Measurements from ENCODE around the gene CAMK2A. TPM values are rescaled to one million over a fixed set of nuclear protein-coding genes. Genes with fewer than 3 reads are reported as not detected.

The CAMK2A gene
- total and polyA plus RNA-seq, 2 experiments from 2014 or later = 0.18 TPM; not detected in 1

GRCh38 chr5:150175076-150175475, 114.5 kb downstream of the CAMK2A start (continued):
- no peak for TF ChIP-seq JUNB (IDR thresholded peaks at IDR 0.05; ENCODE audit: unreplicated experiment)
- TF ChIP-seq ETS1 (IDR thresholded peaks at IDR 0.05) = no peak
- no peak for TF ChIP-seq EZH2 (IDR thresholded peaks at IDR 0.05; ENCODE audit: low read depth, unreplicated experiment)
- TF ChIP-seq ZNF114 (CRISPR knock-in tag; IDR thresholded peaks at IDR 0.05) = no peak
- TF ChIP-seq STAT1 (IDR thresholded peaks at IDR 0.05; ENCODE audit: unreplicated experiment) = no peak
- no peak for TF ChIP-seq REST (IDR thresholded peaks at IDR 0.05; ENCODE audit: unreplicated experiment)
- TF ChIP-seq NANOG (IDR thresholded peaks at IDR 0.05; ENCODE audit: borderline replicate concordance) = no peak
- TF ChIP-seq CTCF (conservative IDR thresholded peaks at IDR 0.05; ENCODE audit: low read depth in 2 of 2) = no peak

GRCh38 chr5:150174285-150174684, 115.3 kb downstream of the CAMK2A start:
- Histone ChIP-seq H3K79me2 (replicated peaks; ENCODE audit: insufficient read depth) (no peaks in the 10 kb centered on the region), H2AFZ (no peak overlapping the region), H3K4me3 (no peak overlapping the region), H3F3A (replicated peaks; ENCODE audit: low read depth) (no peaks in the 10 kb centered on the region), H3K4me2 (no peak overlapping the region), H4K20me1 (replicated peaks; ENCODE audit: insufficient read depth) (no peaks in the 10 kb centered on the region), H3K4me1 (ENCODE audit: insufficient read depth) (no peaks in the 10 kb centered on the region), H3K36me3 (ENCODE audit: insufficient read depth) (no peaks in the 10 kb centered on the region), H3K9me2 (ENCODE audit: insufficient read depth) (no peaks in the 10 kb centered on the region), H3K27ac (ENCODE audit: low read depth) (no peak overlapping the region), H3K27me3 (ENCODE audit: insufficient read depth) (peaks cover 20% of the 10 kb centered on the region)
- Mint-ChIP-seq H3K27ac (no peak overlapping the region), H3K27me3 (ENCODE audit: insufficient read depth, low read depth, poor library complexity) (peaks cover 37% of the 10 kb centered on the region), H3K9me3 (peaks cover 4% of the 10 kb centered on the region; the same call in 1 of the 3 replicates), H3K4me1 (peaks cover 7% of the 10 kb centered on the region; the same call in 2 of the 3 replicates), H3K36me3 (ENCODE audit: low read depth) (no peaks in the 10 kb centered on the region), H3K4me3 (no peak overlapping the region)
- DNase-seq (ENCODE audit: low spot score) = no peak
- no peak for ATAC-seq
- TF ChIP-seq ZNF462 (CRISPR knock-in tag; IDR thresholded peaks at IDR 0.05) (no peak), REST (IDR thresholded peaks at IDR 0.05; ENCODE audit: unreplicated experiment) (no peak), ZNF114 (CRISPR knock-in tag; IDR thresholded peaks at IDR 0.05) (no peak)
